Spleen (tissue), 11 donors: ENCODE results near the gene UBASH3B. TPM values are rescaled to one million over a fixed set of nuclear protein-coding genes. Genes with fewer than 3 reads are reported as not detected.

Source experiments
- DNase-seq: peaks from one replicate; pipeline ENCODE4 v3.0.0-alpha.2; 2020
- H3K27ac ChIP-seq, 8 donors: fragments of 200-600 bp; sonication (generic) in 7 of 8; 1 replicate in 4 of 8; 2 replicates in 4 of 8; pipeline versions ENCODE4 v1.5.0 to v1.8.0; 2016 to 2021; ENCODE audit warnings: inconsistent platforms in 4 of 8, mild to moderate bottlenecking in 4 of 8, moderate library complexity in 1 of 8
- H3K27me3 ChIP-seq, 7 donors: fragments of 200-600 bp; sonication (generic) in 6 of 7; replicated peaks in 1 of 7; 1 replicate in 4 of 7; 2 replicates in 3 of 7; pipeline versions ENCODE4 v1.5.0 to v1.8.0; 2016 to 2021; ENCODE audit warnings: inconsistent platforms in 3 of 7, mild to moderate bottlenecking in 1 of 7
- H3K36me3 ChIP-seq, 6 donors: fragments of 200-600 bp; sonication (generic) in 5 of 6; 1 replicate in 4 of 6; 2 replicates in 2 of 6; pipeline versions ENCODE4 v1.5.0 to v1.8.0; 2016 to 2021; ENCODE audit warnings: inconsistent platforms in 2 of 6
- H3K4me1 ChIP-seq, 6 donors: fragments of 200-600 bp; sonication (generic) in 5 of 6; 1 replicate in 3 of 6; 2 replicates in 3 of 6; pipeline versions ENCODE4 v1.5.0 to v1.8.0; 2016 to 2021; ENCODE audit warnings: inconsistent platforms in 3 of 6
- H3K4me3 ChIP-seq, 8 donors: fragments of 200-600 bp; sonication (generic) in 7 of 8; 1 replicate in 4 of 8; 2 replicates in 4 of 8; pipeline versions ENCODE4 v1.5.0 to v1.8.0; 2016 to 2021; ENCODE audit warnings: inconsistent platforms in 4 of 8, mild to moderate bottlenecking in 4 of 8, moderate library complexity in 2 of 8
- H3K9me3 ChIP-seq, 8 donors: fragments of 200-600 bp; sonication (generic) in 7 of 8; 1 replicate in 4 of 8; 2 replicates in 4 of 8; pipeline versions ENCODE4 v1.5.0 to v1.8.0; 2016 to 2021; ENCODE audit warnings: inconsistent platforms in 4 of 8
- CTCF ChIP-seq, 11 experiments: fragments of 200-600 bp in 7 of 11; fragments of 450-650 bp in 4 of 11; sonication (generic) in 4 of 11; IDR thresholded peaks in 8 of 11; conservative IDR thresholded peaks in 3 of 11; 1 replicate in 7 of 11; 2 replicates in 4 of 11; pipeline versions ENCODE4 v1.4.0 to v1.8.0; 2016 to 2021; ENCODE audit warnings: antibody characterized with exemption in 11 of 11, inconsistent platforms in 4 of 11, mild to moderate bottlenecking in 1 of 11
- POLR2A ChIP-seq, 3 donors: fragments of 450-650 bp; IDR thresholded peaks; one replicate each; pipeline ENCODE4 v1.5.1; 2017; ENCODE audit warnings: antibody characterized with exemption in 3 of 3, mild to moderate bottlenecking in 1 of 3
- POLR2AphosphoS5 ChIP-seq, 3 donors: sonication (generic); formaldehyde crosslinking; IDR thresholded peaks; one replicate each; pipeline ENCODE4 v1.5.1; 2017; ENCODE audit warnings: antibody characterized with exemption in 3 of 3
- WGBS, 5 donors: extraction: QIAGEN DNeasy Blood & Tissue Kit in 3 of 5; methylation state at CpG; one replicate each; pipeline versions ENCODE4 v1.1.5 to v1.1.7; 2013 to 2018; 5-methylcytosine and 5-hydroxymethylcytosine counted together
- intact Hi-C: fragments of 100-400 bp; cut with DNase I; formaldehyde crosslinking; loops from one replicate; pipeline ENCODE4 v1.15.0; 2023; ENCODE audit warnings: low total_unique reads
- polyA plus RNA-seq, 3 donors: library from polyadenylated mRNA; stranded (reverse); fragments of 200-250 nt; gene quantifications; one replicate each; pipeline ENCODE4 v1.2.1, GENCODE V29; 2013
- total RNA-seq, 7 donors: library from RNA; depleted of rRNA in 3 of 7; stranded (reverse); fragments of >200 nt in 3 of 7; fragmentation: NEBNext Ultra II Directional in 4 of 7; extraction: Animal tissue kit (Norgen Biotek cat#: 25700) in 4 of 7; gene quantifications; one replicate each; pipeline versions ENCODE4 v1.1.0 to v1.2.1, GENCODE V29; 2016 to 2021
- donor health status: healthy with polysubstance abuse.
- donor health status: DM: no; HTN: no; CAD: no; lungs with moderate emphysema.
- donor health status: DM: no; HTN: no; CAD: no.
- donor health status: Bipolar disorder and iron deficiency.
- donor health status: healthy.
- donor health status: DM: no; HTN: no; CAD: no.
- donor health status: DM: yes; HTN: yes; CAD: no.

The UBASH3B gene
- total and polyA plus RNA-seq, 10 donors, result 4.4 to 190 (median 77.9) TPM

- peaks cover 0 to 6% (median 0%) of the 10 kb centered on the region in 8 donors for H3K9me3 ChIP-seq
- intact Hi-C loops, result no loop called here
- peaks cover 0 to 33% (median 0%) of the 10 kb centered on the region in 6 donors for H3K36me3 ChIP-seq
- no peaks in the 10 kb centered on the region for H3K27me3 ChIP-seq
- H3K27ac ChIP-seq, result peak overlapping the region in 6 of 8 donors; percentile 36 to 82 (median 73)
- H3K4me3 ChIP-seq, result no peak overlapping the region
- no peak for DNase-seq
- TF ChIP-seq POLR2A (IDR thresholded peaks at IDR 0.05) (no peak), CTCF (IDR thresholded peaks at IDR 0.05 in 8 of 11, conservative IDR thresholded peaks at IDR 0.05 in 3 of 11) (no peak), POLR2AphosphoS5 (IDR thresholded peaks at IDR 0.05) (no peak)
- H3K4me1 ChIP-seq, result peaks cover 22 to 98% (median 64%) of the 10 kb centered on the region in 6 donors
These were observed 18.2 kb downstream of the UBASH3B start for GRCh38 chr11:122673701-122674100.

- intact Hi-C loops, result no loop called here
- H3K4me3 ChIP-seq, result no peak overlapping the region
- TF ChIP-seq POLR2A (IDR thresholded peaks at IDR 0.05), result no peak
- no peak for TF ChIP-seq POLR2AphosphoS5 (IDR thresholded peaks at IDR 0.05)
- no peak for TF ChIP-seq CTCF (IDR thresholded peaks at IDR 0.05 in 8 of 11, conservative IDR thresholded peaks at IDR 0.05 in 3 of 11)
- peak overlapping the region in 4 of 8 donors; percentile 70 to 82 (median 78) for H3K27ac ChIP-seq
- no peak for DNase-seq
- H3K4me1 ChIP-seq, result peaks cover 24 to 96% (median 52%) of the 10 kb centered on the region in 6 donors
- no peaks in the 10 kb centered on the region for H3K9me3 ChIP-seq
- WGBS, 5 donors, result 84 to 88% (median 87%) methylated on average over 4 of the region's 4 CpGs
- peaks cover 0 to 19% (median 0%) of the 10 kb centered on the region in 6 donors for H3K36me3 ChIP-seq
- H3K27me3 ChIP-seq, result no peaks in the 10 kb centered on the region
These were observed 21.1 kb downstream of the UBASH3B start for GRCh38 chr11:122676638-122677037.

GRCh38 chr11:122677256-122677655 lies 21.7 kb downstream of the UBASH3B start:
- H3K9me3 ChIP-seq, result no peaks in the 10 kb centered on the region
- H3K36me3 ChIP-seq, result peaks cover 0 to 13% (median 0%) of the 10 kb centered on the region in 6 donors
- no peaks in the 10 kb centered on the region for H3K27me3 ChIP-seq
- peak overlapping the region in 2 of 8 donors; percentile 9 to 82 for H3K27ac ChIP-seq
- no peak overlapping the region for H3K4me3 ChIP-seq
- intact Hi-C loops, result no loop called here
- no peak for TF ChIP-seq POLR2AphosphoS5 (IDR thresholded peaks at IDR 0.05)
- TF ChIP-seq CTCF (IDR thresholded peaks at IDR 0.05 in 8 of 11, conservative IDR thresholded peaks at IDR 0.05 in 3 of 11), result no peak
- TF ChIP-seq POLR2A (IDR thresholded peaks at IDR 0.05), result no peak
- H3K4me1 ChIP-seq, result peaks cover 24 to 94% (median 52%) of the 10 kb centered on the region in 6 donors
- no peak for DNase-seq
- WGBS, 5 donors, result 83 to 96% (median 90%) methylated on average over 6 of the region's 6 CpGs

GRCh38 chr11:122678406-122678805 lies 22.9 kb downstream of the UBASH3B start:
- peaks cover 24 to 94% (median 45%) of the 10 kb centered on the region in 6 donors for H3K4me1 ChIP-seq
- no peak for DNase-seq

More at GRCh38 chr11:122678406-122678805, 22.9 kb downstream of the UBASH3B start:
- Histone ChIP-seq H3K27ac (peak overlapping the region in 2 of 8 donors; percentile 8 to 48), H3K4me3 (no peak overlapping the region), H3K36me3 (peaks cover 0 to 6% (median 0%) of the 10 kb centered on the region in 6 donors), H3K27me3 (no peaks in the 10 kb centered on the region), H3K9me3 (no peaks in the 10 kb centered on the region)
- TF ChIP-seq CTCF (IDR thresholded peaks at IDR 0.05 in 8 of 11, conservative IDR thresholded peaks at IDR 0.05 in 3 of 11) (no peak), POLR2A (IDR thresholded peaks at IDR 0.05) (no peak), POLR2AphosphoS5 (IDR thresholded peaks at IDR 0.05) (no peak)
- intact Hi-C loops, result no loop called here
